GF-D8 (cell line): ENCODE results near the gene ANKFN1.

Experiments used
- DNase-seq: peaks from one replicate; lab custom pipeline; 2025; lab: John Stamatoyannopoulos, UW

The ANKFN1 gene

GRCh38 chr17:56152874-56153602 is at the start of gene ANKFN1:
TSS of gene ANKFN1 (plus strand) at chr17:56153475. CDS start at chr17:56212668, 59,193 bp downstream.
- DNase-seq = no peak

DNA sequence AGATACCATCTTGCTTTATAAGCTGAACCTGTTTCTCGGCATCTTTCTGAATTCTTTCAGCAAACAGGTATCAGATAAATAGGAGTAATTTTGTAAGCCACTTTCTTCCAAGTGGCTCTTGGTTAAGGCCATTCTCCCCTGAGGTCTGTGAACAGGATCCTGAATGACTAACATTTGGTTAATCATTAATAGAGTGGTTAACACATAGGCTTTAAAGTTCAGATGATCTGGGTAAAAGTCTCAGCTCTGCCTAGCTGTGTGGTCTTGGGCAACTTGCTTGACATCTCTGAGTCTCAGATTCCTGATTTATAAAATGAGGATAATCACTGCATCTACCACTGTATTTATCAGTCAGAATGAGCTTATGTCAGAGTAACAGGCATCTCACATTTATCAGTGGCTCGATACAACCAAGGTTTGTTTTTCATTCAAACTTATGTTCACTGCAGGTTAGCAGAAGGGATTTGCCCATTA is 44.4 kb upstream of the ANKFN1 start:
- DNase-seq = no peak

DNA sequence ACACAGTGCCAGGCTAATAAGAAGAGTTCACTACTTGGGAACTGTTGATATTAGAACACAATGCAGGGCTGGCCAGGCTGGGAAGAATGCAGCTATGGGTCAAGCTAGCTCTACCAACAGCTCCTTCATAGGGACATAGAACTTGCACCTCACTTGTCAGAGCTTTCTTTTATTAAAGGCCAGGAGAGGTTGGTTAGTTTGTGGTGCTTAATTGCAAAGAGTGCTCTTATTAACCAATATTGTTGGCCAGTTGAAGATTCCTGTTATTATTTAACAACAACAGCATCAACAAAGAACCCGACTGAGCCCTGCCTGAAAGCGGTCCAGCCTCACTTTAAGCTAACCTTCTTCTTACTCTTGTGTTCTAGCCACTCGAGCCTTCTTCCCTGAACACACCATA is 43.4 kb upstream of the ANKFN1 start:
- DNase-seq = no peak

- no peak for DNase-seq
Measured at GRCh38 chr17:56110463-56111135, 42.7 kb upstream of the ANKFN1 start.

DNA sequence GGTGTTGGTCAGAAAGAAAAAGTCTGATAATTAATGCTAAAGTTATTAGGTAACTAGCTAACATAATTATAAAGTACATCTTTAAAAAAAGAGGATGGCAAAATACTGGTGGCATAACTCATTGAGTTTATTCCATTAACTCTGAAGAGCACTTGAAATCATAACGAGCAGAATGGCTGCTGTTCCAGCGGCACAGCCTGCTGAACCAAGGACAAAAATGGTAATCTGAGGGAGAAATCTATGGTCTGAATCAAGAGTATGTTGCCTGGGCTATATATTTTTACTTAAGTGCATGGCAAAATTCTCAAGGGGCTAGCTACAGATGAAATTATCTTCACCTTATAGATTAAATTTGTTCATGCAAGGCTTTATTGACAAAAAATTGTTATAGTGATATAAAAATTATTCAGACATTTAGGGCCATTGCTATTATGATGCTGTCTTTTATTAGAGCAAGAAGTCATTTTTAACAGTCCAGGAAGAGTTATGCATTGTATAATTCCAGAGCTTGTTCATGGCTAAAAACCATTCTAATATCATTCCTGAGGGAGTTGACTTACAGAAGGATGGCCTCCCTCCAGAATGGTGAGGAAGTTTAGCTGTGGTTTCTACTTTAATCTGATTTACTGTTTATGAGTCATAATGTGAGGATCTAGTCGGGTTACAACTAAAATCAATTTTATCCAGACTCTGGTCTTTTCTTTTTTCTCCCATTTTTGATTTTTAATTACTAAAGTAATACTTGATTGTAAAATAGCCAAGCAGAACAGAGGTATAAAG is 41.4 kb upstream of the ANKFN1 start:
- no peak for DNase-seq

GRCh38 chr17:56113486-56113885 is 39.8 kb upstream of the ANKFN1 start:
- no peak for DNase-seq

DNA sequence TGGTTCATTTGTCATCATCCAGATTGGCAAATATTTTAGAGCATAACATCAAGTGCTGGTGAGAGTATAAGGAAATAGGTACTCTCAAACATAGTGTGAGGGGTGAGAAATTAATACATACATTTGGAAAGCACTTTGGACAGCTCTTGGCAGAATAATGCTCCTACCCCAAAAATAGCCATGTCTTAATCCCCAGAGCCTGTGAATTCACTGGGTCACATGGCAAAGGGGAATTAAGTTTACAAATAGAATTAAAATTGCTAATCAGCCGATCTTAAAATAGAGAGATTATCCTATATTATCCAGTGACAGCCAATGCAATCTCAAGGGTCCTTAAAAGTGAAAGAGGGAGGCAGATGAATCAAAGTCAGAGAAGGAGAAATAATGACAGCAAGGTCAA is 38.8 kb upstream of the ANKFN1 start:
- DNase-seq = no peak

GRCh38 chr17:56119191-56119590 is 34.1 kb upstream of the ANKFN1 start:
- DNase-seq = no peak

- DNase-seq = no peak
Measured at GRCh38 chr17:56119936-56120335, 33.3 kb upstream of the ANKFN1 start.

- no peak for DNase-seq
Measured at GRCh38 chr17:56121191-56122051, 31.9 kb upstream of the ANKFN1 start.

- DNase-seq = no peak
Measured at GRCh38 chr17:56125830-56126819, 27.1 kb upstream of the ANKFN1 start.

GRCh38 chr17:56130026-56130425 is 23.2 kb upstream of the ANKFN1 start:
- no peak for DNase-seq

DNA sequence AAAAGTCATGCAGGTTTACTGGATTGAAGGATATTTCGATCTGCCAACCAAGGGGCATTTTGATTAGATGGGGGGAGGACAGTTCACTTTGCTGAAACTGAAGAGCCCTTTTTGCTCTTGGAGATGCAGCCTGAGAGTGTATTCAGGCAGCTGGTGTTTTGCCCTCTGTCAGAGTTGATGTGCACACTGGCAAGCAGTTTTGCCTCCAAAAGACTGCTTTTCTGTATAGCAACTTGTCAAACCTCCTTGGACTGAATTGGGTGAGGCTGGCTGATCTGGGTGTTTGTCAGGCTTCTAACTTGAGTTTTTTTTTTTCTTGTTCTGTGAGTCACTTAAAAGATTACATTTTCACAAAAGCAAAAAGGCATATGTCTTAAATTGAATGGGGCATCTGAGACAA is 22.6 kb upstream of the ANKFN1 start:
- no peak for DNase-seq

DNA sequence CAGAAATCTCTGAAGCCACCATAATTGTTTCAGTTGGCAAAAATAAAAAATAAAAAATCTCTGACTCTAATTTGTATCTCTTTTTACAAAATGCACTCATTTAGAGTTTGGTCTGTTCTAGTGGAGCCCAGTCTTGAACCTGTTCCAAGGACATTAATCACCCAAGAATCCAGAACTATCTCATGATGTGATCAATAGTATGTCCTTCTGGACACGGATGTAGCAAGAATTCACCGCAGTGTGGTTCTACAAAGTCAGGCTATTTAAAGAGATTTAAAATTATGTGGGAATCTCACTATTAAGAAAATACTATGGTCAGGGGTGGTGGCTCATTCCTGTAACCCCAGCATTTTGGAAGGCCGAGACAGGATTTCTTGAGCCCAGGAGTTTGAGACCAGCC is 21.8 kb upstream of the ANKFN1 start:
- DNase-seq = no peak

GRCh38 chr17:56136301-56136700 is 17.0 kb upstream of the ANKFN1 start:
- DNase-seq = no peak

- no peak for DNase-seq
Measured at GRCh38 chr17:56141046-56141839, 12.0 kb upstream of the ANKFN1 start.

GRCh38 chr17:56142325-56142724 is 10.9 kb upstream of the ANKFN1 start:
- DNase-seq = no peak

- no peak for DNase-seq
Measured at GRCh38 chr17:56142781-56143180, 10.5 kb upstream of the ANKFN1 start.

- no peak for DNase-seq
Measured at GRCh38 chr17:56144223-56144622, 9.1 kb upstream of the ANKFN1 start.

GRCh38 chr17:56146534-56146933 is 6.7 kb upstream of the ANKFN1 start:
- no peak for DNase-seq
